HG03039 (cell line): ENCODE data around the gene SRRT.

Experiments
- ATAC-seq: cut with Tn5 transposase; IDR thresholded peaks from one replicate; pipeline ENCODE4 v1.9.1; 2021; ENCODE audit warnings: mild to moderate bottlenecking, moderate library complexity; ENCODE audit not compliant: unreplicated experiment

The SRRT gene

DNA sequence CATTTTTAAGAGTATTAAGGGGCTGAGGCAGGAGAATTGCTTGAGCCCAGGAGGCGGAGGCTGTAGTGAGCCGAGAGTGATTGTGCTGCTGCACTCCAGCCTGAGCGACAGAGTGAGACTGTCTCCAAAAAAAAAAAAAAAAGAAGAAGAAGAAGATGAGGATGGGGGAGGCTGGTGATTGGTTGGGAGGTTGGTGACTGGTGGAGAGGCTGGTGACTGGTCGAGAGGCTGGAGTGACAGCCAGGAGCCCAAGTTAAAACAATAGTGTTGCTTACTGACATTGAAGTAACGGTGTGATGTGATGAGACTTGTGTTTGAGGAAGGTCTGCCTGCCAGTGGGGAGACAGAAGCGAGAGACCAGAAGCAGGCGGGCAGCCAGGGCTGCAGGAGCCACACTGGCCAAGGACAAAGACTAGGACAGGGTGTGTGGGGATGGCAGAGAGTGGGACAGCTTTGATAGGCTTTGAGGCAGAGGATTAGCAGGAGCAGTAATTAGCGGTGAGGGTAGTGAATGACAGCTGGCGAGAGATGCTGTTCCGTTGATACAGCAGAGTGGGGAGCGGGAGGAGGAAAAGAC lies 4.9 kb downstream of the SRRT start:
- ATAC-seq = no peak

GRCh38 chr7:100880645-100881044 lies 5.7 kb downstream of the SRRT start:
- no peak for ATAC-seq

- ATAC-seq = no peak
Measured at GRCh38 chr7:100881136-100881535, 6.2 kb downstream of the SRRT start.

DNA sequence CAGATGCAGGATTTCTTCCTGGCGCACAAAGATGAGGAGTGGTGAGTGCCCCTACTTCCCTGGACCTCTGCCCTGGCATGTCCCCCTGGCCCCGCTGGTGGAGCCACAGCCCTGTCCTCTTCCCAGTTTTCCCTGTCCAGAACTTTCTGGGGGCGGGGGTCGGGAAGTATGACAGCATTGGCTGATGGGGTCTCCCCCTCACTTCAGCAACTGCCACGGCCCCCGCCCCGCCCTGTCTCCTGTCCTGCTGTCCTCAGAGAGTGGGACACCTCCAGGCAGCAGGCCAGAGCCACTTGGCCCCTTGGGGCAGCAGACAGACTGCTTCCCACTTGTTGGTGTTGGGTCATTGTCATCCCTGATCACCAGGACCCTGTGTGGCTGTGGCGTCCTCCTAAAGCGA lies 7.3 kb downstream of the SRRT start:
- no peak for ATAC-seq

DNA sequence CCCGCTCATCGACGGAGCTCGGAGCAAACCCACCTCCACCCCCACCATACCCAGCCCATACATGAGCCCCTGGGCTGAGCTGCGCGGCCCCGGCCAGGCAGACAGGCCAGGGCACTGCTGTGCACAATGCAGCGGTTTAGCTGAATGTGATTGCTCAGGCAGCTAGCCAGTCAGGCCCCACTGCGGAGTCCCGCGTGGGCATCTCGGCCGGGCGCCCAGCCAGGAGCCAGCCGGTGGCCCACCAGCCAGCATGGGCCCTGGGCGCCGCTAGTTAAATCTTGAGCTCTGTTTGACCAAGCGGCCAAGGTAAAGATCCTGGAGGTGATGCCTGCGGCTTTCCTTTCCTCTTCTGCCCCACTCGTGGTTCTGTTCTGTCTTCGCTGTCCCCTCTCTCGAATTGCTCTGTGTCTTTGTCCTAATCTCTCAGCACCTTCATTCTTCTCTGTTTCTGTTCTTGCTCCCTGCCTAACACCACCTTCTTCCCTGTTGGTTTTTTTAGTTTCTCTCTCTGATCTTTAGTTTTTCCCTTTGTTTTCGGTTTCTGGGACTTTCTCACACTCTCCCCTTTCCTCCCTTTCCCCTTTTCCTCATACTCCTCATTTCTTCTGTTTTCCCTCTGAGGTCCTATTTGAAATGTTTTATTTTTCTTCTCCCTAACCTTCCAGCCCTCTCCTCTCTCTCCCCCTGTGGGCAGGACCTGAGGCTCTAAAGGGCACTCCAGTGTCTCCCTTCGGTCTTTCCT lies 8.1 kb downstream of the SRRT start:
- no peak for ATAC-seq

GRCh38 chr7:100884736-100885439 lies 10.0 kb downstream of the SRRT start:
- no peak for ATAC-seq

GRCh38 chr7:100885440-100886141 lies 10.7 kb downstream of the SRRT start:
- no peak for ATAC-seq

- ATAC-seq = no peak
Measured at GRCh38 chr7:100886142-100886935, 11.4 kb downstream of the SRRT start.

DNA sequence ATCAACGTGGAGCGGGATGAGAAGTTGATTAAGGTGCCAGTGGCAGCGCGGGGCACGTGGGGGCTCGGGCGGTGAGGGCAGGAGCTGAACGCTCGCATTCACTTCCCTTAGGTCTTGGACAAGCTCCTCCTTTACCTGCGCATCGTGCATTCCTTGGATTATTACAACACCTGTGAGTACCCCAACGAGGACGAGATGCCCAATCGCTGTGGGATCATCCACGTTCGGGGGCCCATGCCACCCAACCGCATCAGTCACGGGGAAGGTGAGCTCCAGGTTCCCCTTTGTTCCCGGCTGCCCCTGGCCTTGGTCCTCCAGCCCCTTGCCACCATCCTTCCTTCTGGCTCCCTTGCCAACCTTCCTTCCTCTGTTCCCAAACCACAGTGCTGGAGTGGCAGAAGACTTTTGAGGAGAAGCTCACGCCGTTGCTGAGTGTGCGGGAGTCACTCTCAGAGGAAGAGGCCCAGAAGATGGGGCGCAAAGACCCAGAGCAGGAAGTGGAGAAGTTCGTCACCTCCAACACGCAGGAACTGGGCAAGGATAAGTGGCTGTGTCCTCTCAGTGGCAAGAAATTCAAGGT lies 12.1 kb downstream of the SRRT start:
- no peak for ATAC-seq

GRCh38 chr7:100887516-100888290 lies 12.8 kb downstream of the SRRT start:
- ATAC-seq = no peak

DNA sequence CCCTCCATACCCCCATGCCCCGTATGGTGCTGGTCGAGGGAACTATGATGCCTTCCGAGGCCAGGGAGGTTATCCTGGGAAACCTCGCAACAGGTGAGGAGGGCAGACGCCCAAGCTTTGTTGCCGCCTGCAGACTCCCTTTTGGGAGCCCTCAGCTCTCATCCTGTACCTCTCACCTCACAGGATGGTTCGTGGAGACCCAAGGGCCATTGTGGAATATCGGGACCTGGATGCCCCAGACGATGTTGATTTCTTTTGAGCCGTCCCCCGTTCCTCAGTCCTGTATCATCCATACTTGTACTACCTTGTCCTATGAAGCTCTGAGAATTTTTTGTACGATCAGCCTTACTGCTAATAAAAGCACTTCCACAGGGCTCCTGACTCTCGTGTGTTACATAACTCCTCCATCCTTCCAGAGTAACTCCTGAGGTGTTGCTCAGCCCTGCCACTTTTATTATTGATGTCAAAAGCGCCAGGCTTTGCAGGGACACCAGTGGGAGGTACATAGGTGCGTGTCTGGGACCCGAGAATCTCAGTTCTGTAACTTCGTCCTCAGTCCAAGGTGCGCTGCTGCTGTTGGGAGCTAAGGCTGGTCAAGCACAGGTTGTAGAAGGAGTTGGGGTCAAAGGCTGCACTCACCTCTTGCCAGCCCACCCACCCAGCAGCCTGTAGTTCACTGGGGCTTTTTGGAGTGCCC lies 13.5 kb downstream of the SRRT start:
- ATAC-seq = no peak

DNA sequence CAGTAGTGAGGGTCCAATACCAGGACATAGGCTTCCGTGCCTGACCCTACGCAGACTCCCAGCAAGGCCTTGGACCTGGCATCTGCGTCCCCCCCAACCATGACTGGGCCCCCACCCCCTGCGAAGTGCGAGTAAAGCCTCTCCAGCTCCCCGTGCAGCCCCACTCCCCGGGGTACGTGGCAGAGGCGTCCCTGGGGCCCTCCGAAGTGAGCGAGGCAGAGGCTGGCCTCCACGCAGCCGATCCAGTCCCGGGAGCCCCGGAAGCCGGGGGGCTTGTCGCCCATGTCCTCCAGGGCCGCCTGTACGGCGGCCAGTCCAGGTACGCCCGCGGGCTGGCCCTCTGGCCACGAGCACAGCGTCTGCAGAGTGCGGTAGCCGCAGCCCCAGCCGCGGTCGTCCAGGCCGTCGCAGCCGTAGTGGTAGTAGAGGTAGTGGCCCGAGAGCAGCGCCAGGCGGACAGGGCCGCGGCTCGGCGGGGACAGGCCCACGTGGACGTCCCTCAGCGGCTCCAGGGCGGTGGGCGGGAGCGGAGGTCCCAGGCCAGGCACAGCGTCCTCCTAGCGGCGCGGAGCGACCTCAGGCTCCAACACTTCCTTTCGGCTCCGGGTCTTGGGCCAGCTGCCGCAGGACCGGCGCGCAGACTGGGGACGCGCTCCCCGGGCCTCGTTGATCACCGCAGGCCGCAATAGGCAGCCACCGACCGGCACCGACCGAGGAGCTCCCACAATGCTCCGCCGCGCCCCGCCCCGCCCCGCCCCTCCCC lies 14.3 kb downstream of the SRRT start, which contains the start of gene UFSP1:
TSS of gene UFSP1 (minus strand) at position 728 of the 763 bp plus-strand sequence. CDS start at position 284, 444 bp downstream.
- peak; percentile 23 for ATAC-seq

DNA sequence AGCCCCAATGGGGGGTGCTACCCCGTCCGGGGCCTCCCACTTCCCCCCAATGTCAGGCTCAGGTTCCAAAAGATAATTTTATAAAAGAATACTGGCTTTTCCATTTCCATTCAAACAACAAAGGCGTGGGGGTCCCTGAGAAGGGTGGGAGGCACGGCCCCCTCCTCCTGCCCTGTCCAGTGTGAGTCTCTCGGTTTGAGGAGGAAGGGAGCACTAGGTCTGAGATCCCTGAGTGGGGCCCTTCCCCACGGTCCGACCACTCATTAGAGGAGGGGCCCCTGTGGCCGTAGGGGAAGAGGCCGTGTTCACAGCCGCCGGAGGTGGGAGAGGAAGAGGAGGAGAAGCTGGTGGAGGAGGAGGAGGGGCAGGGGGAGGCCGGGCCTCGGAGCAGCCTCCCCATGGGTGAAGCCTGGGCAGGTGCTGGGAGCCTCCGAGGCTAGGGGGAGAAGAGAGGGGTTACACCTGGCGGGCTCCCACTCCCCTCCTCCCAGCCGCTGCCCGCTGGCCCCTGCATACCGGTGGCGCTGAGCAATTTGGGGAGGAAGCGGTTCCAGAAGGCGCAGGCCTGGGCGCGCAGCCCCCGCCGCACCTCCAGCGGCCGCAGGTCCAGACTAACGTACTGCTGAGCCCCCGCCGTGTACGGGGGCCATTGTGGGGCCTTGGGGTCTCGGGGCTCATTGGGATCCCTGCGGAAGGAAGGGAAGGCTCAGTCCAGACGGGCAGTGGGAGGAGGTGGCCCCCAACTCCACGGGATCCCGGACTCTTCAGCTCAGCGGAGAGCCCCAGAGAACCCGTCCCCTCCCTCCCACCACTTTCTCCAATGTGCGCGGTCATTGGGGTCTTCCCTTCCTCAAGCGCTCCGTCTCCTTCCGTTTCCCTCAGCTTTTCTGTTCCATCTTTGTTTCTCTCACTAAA lies 16.0 kb downstream of the SRRT start:
- no peak for ATAC-seq

- no peak for ATAC-seq
Measured at GRCh38 chr7:100891568-100892247, 16.8 kb downstream of the SRRT start.

GRCh38 chr7:100892364-100893317 lies 17.7 kb downstream of the SRRT start:
- ATAC-seq = no peak
